ENCODE measurements around the gene ABCA9. TPM values are rescaled to one million over a fixed set of nuclear protein-coding genes. Genes with fewer than 3 reads are reported as not detected.

ABCA9 gene
- polyA plus RNA-seq, 1 experiment: 0.06 TPM

DNA sequence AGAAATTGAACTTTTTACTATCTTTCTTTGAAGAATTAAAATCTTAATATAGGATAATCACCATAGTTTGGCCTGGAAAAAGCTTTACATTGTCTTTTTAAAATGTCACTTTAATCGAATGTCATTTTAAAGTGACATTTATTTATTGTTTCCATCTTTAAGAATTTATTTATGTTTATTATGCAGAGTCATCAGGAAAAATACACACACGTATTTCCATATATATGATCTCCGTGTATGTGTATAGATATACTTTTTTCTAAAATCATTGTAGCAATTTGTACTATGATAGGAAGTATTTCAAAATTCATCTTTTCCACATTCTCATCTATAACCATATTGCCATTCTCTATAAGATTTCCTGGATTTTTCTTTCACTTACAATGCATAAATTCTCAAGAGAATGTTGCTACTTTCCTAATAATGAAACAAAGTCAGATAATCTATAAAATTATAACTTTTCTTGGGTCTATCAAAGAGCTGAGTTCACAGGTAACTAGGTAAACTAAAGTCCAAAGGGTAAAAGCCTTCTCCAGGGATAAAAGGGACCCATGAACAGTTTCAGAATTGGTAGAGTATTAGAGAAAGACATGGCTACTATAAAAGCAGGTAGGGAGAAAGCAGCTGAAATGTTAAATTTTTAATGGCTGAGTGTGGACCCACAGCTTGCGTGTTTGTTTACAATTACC lies 117.5 kb downstream of the ABCA9 start:
- no peaks in the 10 kb centered on the region for H3K27me3 ChIP-seq (ENCODE audit: control insufficient read depth, insufficient read depth, low read length)
- no peak overlapping the region for H3K4me3 ChIP-seq (ENCODE audit: low read depth, low read length)
- DNase-seq (ENCODE audit: low read depth): no peak
- no peaks in the 10 kb centered on the region for H3K36me3 ChIP-seq (ENCODE audit: control insufficient read depth, insufficient read depth, low read length)
- CTCF ChIA-PET: interaction anchor here (1.0 kb wide), 1 partner anchor 39 kb away, joined by 3 read pairs; no protein-coding TSS in a partner anchor
- no peak for TF ChIP-seq CTCF (IDR thresholded peaks at IDR 0.05; ENCODE audit: insufficient read depth, low read depth, low read length)
- POLR2A ChIA-PET: no interaction called here

GRCh38 chr17:68942389-68942788 lies 118.3 kb downstream of the ABCA9 start:
- Histone ChIP-seq H3K36me3 (ENCODE audit: control insufficient read depth, insufficient read depth, low read length) (no peaks in the 10 kb centered on the region), H3K4me3 (ENCODE audit: low read depth, low read length) (no peak overlapping the region), H3K27me3 (ENCODE audit: control insufficient read depth, insufficient read depth, low read length) (no peaks in the 10 kb centered on the region)
- DNase-seq (ENCODE audit: low read depth): no peak
- ChIA-PET CTCF (interaction anchor here (0.5 to 1.0 kb wide), 2 partner anchors 39 to 164 kb away, joined by 3 read pairs; no protein-coding TSS in a partner anchor), POLR2A (no interaction called here)
- no peak for TF ChIP-seq CTCF (IDR thresholded peaks at IDR 0.05; ENCODE audit: insufficient read depth, low read depth, low read length)

GRCh38 chr17:68941761-68942160 lies 119.0 kb downstream of the ABCA9 start:
- no peaks in the 10 kb centered on the region for H3K36me3 ChIP-seq (ENCODE audit: control insufficient read depth, insufficient read depth, low read length)
- DNase-seq (ENCODE audit: low read depth): no peak
- ChIA-PET CTCF (interaction anchor here (0.5 to 0.6 kb wide), 2 partner anchors 118 to 163 kb away, joined by 3 to 5 read pairs; no protein-coding TSS in a partner anchor), POLR2A (no interaction called here)
- H3K27me3 ChIP-seq (ENCODE audit: control insufficient read depth, insufficient read depth, low read length): no peaks in the 10 kb centered on the region
- no peak for TF ChIP-seq CTCF (IDR thresholded peaks at IDR 0.05; ENCODE audit: insufficient read depth, low read depth, low read length)
- H3K4me3 ChIP-seq (ENCODE audit: low read depth, low read length): no peak overlapping the region

DNA sequence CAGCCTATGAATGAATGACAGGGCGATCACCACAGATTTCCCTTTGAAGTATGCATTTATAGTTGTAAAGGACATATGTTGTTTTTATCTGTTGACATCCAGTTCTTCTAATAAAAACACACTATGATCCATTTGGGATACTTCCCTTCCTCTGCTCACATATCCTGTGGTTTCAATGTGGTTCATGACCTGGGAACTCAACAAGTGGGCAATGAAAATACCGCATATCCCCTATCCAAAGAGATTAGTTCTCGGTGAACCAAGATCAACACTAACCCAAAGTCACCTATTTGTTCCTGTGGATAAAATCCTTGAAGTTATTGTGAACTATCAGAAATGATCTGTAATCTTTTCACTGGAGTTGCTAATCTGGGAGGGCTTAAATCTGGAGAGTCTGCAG lies 121.5 kb downstream of the ABCA9 start:
- no peak for TF ChIP-seq CTCF (IDR thresholded peaks at IDR 0.05; ENCODE audit: insufficient read depth, low read depth, low read length)
- Histone ChIP-seq H3K4me3 (ENCODE audit: low read depth, low read length) (no peak overlapping the region), H3K36me3 (ENCODE audit: control insufficient read depth, insufficient read depth, low read length) (no peaks in the 10 kb centered on the region), H3K27me3 (ENCODE audit: control insufficient read depth, insufficient read depth, low read length) (no peaks in the 10 kb centered on the region)
- DNase-seq (ENCODE audit: low read depth): no peak
- ChIA-PET CTCF (no interaction called here), POLR2A (no interaction called here)

- CTCF ChIA-PET: no interaction called here
- POLR2A ChIA-PET: no interaction called here
- no peak for TF ChIP-seq CTCF (IDR thresholded peaks at IDR 0.05; ENCODE audit: insufficient read depth, low read depth, low read length)
Measured at GRCh38 chr17:68937890-68938514, 122.7 kb downstream of the ABCA9 start.

More at GRCh38 chr17:68937890-68938514, 122.7 kb downstream of the ABCA9 start:
- Histone ChIP-seq H3K27me3 (ENCODE audit: control insufficient read depth, insufficient read depth, low read length) (no peaks in the 10 kb centered on the region), H3K36me3 (ENCODE audit: control insufficient read depth, insufficient read depth, low read length) (no peaks in the 10 kb centered on the region), H3K4me3 (ENCODE audit: low read depth, low read length) (no peak overlapping the region)
- no peak for DNase-seq (ENCODE audit: low read depth)

Data from BJ (cell line).